M059J (cell line): ENCODE results near the gene MFF. TPM values are rescaled to one million over a fixed set of nuclear protein-coding genes. Genes with fewer than 3 reads are reported as not detected.
"Not testable (repeated sequence)": the region's sequence is repeated elsewhere in the genome, so short reads cannot be mapped to it uniquely, and the experiment has no call there.

Source experiments
- DNase-seq: peaks from one replicate; pipeline ENCODE4 v3.0.0-alpha.2; 2012; ENCODE audit warnings: low read depth
- total RNA-seq: library from RNA; depleted of rRNA; stranded (reverse); fragments of >200 nt; shearing (Covaris generic); gene quantifications from 2 replicates; pipeline ENCODE4 v1.2.3, GENCODE V29; 2014

MFF gene
- total RNA-seq, 1 experiment from 2014 or later = 148 TPM

GRCh38 chr2:227377467-227378351, 52.7 kb downstream of the MFF start:
- DNase-seq = no peak

GRCh38 chr2:227378371-227378782, 53.3 kb downstream of the MFF start:
- DNase-seq = no peak

GRCh38 chr2:227379095-227379494, 54.0 kb downstream of the MFF start, which contains the start of gene TM4SF20:
Gene TM4SF20, minus strand, starts transcription at chr2:227379306. Its CDS starts 38 bp downstream, at chr2:227379268.
- DNase-seq = no peak

GRCh38 chr2:227382241-227382835, 57.3 kb downstream of the MFF start:
- not testable (repeated sequence) for DNase-seq

GRCh38 chr2:227383686-227384085, 58.6 kb downstream of the MFF start:
- DNase-seq = no peak

- DNase-seq = no peak
These were observed 61.6 kb downstream of the MFF start for GRCh38 chr2:227386630-227387029.

DNA sequence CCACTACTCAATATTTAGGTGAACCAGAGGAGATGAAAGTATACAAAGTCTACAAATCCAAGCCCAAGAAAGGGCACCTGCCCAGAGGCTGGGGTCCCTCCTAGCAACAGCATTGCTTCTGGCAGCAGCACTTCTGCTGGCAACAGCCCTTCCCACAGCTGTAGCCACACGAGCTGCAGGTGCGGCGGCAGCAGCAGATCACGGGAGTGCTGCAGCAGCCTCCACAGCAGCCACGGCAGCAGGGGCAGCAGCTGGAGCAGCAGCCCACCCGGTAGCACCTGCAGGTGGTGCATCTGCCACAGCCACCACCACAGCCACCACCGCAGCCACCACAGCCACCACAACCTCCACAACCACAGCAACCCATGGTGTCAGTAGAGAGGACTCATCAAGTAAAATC, 62.5 kb downstream of the MFF start, which contains the start of gene SCYGR1:
TSS of gene SCYGR1 (minus strand) at position 367 of the 400 bp plus-strand sequence. CDS start at position 367, 0 bp downstream.
- DNase-seq = not testable (repeated sequence)

DNA sequence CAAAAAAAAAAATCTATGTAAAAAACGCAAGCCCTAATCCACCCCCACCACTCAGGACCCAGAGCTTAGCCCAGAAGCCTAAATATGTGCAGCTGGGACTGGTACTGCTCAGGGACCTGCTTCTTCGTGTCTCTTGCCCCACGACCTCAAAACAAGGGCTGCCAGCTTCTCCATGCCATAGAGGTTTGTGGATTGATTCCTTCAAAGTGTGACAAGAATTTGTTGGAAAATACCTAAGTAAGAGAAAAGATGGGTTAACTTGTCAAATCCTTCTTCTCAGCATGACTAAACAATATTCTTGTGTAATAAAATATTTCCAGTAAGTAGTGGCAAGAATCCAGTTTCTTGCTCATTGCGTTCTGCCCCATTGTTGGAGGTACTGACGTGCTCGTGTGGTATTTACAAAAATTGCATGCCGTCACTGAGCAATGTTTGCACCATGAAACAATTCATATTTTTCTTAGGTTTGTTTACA, 63.5 kb downstream of the MFF start:
- peak; percentile 81 for DNase-seq

GRCh38 chr2:227389231-227389630, 64.2 kb downstream of the MFF start:
- no peak for DNase-seq

DNA sequence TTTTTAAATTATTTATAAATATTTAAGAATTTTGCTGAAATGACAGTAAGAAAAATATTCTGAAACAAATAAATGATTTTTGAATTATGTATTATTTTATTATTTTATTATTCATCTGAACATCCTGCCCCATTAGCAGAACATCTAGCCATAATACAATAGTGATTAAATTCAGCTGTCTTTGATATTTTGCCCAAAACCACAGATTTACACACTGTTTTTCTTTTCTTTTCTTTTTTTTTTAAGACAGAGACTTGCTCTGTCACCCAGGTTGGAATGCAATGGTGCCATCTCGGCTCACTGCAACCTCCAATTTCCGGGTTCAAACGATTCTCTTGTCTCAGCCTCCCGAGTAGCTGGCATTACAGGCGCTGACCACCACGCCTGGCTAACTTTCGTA, 64.6 kb downstream of the MFF start:
- no peak for DNase-seq

DNA sequence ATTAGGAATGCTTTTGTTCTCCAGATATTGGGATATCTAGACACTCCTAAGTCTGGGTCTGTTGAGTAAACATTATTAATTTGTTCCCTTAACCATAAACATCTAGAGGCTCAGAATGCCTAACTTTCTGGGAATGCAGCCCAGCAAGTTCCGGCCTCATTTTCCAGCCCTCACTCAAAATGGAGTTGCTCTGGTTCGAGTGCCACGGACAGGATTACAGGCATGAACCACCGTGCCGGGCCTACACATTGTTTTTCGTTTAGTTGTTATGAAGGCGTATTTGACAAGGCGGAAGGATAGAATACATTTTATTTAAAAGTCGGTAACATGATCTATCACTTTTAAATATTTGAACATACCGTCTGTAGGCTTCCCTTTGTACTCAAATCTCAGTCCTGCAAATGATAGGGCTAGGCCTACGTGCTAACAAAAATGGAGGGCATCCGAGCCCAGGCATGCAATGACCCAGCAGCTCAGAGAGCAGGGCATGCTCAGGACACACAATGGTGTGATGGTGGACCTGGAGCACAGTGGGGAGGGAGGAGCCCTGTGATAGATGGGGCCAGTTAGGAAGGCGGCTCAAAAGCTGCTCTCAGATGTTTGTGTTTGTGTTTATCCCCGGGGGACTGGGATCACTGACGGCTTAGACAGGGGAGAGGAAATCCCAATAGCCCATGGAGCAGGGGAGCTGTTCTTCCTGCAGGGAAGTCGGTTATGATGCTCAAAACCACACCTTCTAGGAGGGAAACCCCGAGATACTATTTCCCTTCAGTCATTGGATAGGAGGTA, 65.6 kb downstream of the MFF start:
- DNase-seq = no peak

DNA sequence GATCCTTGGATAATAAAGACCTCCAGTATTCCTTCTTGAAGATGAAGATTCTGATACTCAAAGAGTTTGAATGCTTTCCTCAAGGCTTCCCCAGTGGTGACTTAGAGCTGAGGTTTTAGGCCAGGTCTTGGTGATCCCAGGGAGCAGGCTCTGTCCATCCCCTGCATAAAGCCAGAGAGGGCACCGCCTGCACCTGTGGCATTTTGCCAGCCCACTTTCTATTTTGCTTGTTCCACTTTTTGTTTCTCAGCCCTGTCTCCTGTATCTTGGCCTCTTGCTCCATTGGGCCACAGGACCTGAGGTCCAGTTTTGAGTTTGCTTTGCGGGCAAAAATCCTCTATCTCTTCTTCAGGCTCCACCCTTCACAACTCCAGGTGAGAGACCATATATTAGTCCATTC, 69.3 kb downstream of the MFF start:
- DNase-seq = no peak

DNA sequence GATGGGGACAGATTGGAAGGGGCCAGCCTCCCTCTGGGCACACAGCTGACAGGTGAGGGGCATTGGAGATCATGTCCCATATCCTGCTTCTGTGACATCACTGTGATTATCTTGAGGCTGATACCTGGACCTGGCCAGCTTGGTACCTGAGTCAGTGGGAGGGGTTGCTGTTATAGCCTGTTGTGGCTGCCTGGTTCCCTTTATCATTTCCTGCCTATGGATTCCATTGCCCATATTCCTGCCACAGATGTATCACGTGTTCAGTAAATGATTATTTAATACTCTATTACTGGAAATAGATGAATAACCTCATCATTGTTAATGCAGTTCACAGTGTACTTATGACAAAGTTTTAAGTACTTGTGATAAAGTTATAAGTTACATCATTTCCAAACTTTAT, 70.5 kb downstream of the MFF start:
- no peak for DNase-seq

DNA sequence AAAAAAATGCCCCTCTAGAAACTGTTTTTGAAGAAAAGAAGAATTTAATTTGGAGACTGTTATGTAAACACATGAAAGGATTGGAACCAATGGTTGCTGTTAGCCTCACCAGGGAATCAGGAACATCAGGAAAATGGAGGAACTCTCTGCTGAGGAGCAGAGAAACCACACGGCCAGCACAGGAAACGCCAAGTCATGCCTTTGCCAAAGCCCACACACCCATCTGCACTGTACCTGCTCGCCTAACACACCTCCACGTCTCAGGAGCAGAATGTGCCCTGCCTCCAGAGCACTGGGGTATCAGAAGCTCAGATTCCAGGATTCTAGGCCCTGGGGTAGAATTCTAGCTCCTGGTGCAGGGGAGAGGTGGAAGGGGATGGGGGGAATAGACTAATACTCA, 72.5 kb downstream of the MFF start:
- DNase-seq = no peak

GRCh38 chr2:227398684-227399670, 73.9 kb downstream of the MFF start:
- DNase-seq = no peak

- no peak for DNase-seq
These were observed 76.5 kb downstream of the MFF start for GRCh38 chr2:227401550-227401949.

DNA sequence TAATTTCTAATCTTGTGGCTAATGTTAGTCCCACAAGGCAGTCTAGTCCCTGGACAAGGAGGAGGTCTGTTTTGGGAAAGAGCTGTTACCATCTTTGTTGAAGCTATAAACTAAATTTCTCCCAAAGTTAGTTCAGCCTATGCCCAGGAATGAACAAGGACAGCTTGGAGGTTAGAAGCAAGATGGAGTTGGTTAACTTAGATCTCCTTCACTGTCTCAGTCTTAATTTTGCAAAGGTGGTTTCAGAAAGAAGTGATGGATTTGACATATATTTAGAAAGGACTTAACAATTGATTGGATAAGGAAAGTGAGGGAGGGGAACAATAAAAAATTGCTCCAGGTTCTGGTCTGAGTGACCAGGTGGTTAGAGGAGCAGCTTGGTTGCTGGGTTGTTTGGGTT, 77.3 kb downstream of the MFF start:
- no peak for DNase-seq

DNA sequence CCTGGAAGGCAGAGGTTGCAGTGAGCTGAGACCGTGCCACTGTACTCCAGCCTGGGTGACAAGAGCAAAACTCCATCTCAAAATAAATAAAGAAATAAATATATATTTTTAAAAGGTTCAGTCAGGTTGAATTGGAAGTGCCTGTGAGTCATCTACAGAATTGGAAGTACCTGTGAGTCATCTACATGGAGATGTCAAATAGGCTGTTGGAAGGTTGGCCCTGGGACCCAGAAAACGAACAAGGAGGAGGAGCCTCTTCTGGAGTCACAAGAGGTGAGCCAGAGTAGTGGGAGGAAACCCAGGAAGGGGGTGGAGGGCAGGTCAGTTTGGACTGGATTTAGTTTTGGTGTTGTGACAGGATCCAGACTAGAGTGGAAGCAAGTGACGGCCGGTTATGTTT, 77.9 kb downstream of the MFF start:
- peak; percentile 53 for DNase-seq

DNA sequence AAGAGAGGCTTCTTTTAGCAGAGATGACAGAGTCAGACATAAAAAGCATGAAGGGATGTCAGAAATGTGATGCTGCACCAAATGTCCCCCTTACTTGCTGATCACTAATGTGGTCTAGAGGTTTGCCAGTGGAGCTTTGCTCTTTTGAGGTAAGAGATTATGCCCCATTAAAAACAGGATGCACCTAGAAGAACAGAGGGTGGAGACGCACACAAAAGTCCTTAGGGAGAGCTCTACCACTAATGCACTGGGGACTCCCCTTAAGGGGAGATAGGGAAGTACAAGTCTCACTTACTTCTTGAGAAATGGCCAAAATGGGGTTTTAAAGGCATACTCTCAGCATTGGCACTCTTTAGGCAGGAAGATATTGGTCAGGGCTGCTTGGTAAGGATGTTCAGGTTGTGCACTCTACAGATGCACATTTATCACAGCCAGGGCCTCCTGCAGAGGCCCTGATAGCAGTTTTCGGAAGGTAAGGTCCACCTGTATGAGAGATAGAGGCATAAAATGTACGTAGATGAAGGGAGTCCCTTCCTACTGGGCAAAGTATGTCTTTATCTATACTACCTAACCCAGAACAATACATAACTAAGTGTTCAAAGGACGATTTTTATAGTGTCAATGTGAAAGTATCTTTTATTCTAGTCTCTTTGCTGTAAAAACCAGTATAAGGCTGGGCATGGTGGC, 79.7 kb downstream of the MFF start:
- DNase-seq = no peak
